Retinal pigment epithelial cell (primary cell): Measurements from ENCODE around the gene SLC5A6.

Experiments
- DNase-seq: peaks from one replicate; pipeline ENCODE4 v3.0.0-alpha.2; 2010; ENCODE audit warnings: low read depth
- H3K4me3 ChIP-seq: 2 replicates; pipeline ENCODE4 v1.5.1; 2011; ENCODE audit warnings: mild to moderate bottlenecking, low read length, control low read depth, moderate library complexity
- CTCF ChIP-seq: conservative IDR thresholded peaks from 2 replicates; pipeline ENCODE4 v1.5.1; 2011; ENCODE audit warnings: low read depth, low read length, control low read depth, inconsistent platforms

The SLC5A6 gene

DNA sequence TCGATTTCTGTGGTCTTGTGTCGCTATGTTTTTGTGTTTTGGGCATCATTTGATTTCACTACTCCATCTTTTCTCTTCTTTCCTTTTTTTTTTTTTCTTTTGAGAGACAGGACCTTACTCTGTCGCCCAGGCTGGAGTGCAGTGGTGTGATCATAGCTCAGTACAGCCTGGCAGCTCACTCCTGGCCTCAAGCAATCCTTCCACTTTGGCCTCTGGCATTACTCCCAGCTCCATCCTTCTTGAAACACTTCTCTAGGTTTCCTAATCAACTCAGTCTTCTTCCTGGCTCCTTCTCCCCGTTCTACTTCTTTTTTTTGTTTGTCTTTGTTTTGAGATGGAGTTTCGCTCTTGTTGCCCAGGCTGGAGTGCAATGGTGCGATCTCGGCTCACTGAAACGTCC, 36.7 kb downstream of the SLC5A6 start:
- no peak for DNase-seq
- no peak overlapping the region for H3K4me3 ChIP-seq
- no peak for TF ChIP-seq CTCF

- no peak for TF ChIP-seq CTCF
- DNase-seq, result no peak
- no peak overlapping the region for H3K4me3 ChIP-seq
These were observed 37.4 kb downstream of the SLC5A6 start for GRCh38 chr2:27174638-27175037.

DNA sequence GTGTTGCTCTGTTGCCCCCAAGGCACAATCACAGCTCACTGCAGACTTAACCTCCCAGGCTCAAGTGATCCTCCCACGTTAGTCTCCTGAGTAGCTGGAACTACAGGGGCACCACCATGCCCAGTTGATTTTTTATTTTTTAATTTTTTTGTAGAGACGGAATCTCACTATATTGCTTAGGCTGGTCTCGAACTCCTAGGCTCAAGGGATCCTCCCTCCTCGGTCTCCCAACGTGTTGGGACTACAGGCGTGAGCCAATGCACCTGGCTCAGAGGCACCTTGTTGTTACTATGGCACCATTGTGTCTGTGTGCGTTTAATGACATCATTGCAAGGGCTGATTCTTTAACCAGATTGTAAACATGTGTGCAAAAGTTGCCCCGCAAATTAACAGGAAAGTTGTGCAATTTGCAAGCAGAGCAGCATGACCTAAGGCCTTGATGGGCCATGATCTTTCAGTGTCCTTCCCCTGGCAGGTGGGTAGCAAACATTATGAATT, 40.7 kb downstream of the SLC5A6 start:
- no peak overlapping the region for H3K4me3 ChIP-seq
- TF ChIP-seq CTCF, result no peak
- DNase-seq, result no peak

- no peak for DNase-seq
- TF ChIP-seq CTCF, result no peak
- no peak overlapping the region for H3K4me3 ChIP-seq
These were observed 41.3 kb downstream of the SLC5A6 start for GRCh38 chr2:27170581-27171337.

DNA sequence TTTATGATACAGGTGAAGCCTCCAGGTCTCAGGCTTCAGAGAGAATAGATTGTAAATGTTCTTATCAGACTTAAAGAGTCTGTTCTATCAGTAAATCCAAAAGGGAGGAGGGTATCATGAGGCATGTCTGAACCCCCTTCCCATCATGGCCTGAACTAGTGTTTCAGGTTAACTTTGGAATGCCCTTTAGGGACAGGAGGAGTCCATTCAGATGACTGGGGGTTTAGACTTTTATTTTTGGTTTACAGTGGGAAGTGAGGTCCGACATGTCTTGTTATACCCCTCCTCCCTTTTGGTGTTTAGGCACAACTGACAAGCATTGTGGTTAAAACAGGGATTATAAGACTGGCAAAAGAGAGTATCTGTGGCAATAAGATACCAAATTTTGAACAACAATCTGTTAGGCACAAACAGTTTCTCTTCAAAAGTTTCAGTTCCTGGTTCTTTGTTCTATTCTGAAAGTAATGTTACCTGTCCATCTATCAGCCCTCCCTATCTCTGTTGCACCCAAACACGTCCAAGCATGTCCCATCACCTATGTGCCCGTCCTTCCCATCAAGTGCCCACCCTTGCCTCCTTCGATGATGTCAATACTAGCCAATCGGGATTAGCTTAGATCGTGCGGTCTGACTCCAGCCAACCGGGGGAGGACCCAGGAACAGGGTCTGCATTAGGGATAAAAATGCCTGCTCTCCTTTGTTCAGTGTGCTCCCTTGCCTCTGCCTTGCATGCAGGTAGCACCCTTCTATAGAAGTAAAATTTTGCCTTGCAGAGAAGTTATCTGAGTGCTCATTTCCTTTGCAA, 46.9 kb downstream of the SLC5A6 start:
- H3K4me3 ChIP-seq, result no peak overlapping the region
- DNase-seq, result no peak
- no peak for TF ChIP-seq CTCF

GRCh38 chr2:27162151-27163121, 49.6 kb downstream of the SLC5A6 start:
- no peak overlapping the region for H3K4me3 ChIP-seq
- no peak for DNase-seq
- no peak for TF ChIP-seq CTCF
